GM18858 (cell line): ENCODE measurements around the gene ZNF79.

Experiments used
- ATAC-seq: cut with Tn5 transposase; IDR thresholded peaks from one replicate; pipeline ENCODE4 v1.9.1; 2021; ENCODE audit not compliant: unreplicated experiment

Gene ZNF79

DNA sequence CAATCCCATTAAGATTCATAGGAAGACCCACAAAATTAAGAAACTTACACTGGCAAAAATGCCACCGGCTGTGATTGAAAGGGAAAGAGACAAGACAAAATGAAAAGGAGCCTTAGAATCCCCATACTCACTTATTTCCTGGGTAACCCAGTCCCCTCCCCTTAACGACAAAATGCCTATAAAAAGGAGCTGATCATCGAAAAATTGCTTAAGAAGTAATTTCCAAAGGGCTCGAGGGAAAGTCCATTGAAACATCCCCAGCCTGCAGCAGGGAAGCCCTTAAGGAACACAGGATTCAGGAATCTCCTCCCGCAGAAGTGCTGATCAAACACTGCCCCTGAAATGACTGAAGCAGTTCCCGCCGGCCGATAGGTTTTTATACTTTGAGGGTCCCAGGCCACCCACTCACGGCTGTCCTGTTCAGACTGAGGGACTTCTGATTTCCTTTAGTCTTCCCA is 677 bp upstream of the ZNF79 start:
- ATAC-seq: no peak

- peak; percentile 14 for ATAC-seq
Observed at GRCh38 chr9:127424676-127424999, 456 bp downstream of the ZNF79 start.

DNA sequence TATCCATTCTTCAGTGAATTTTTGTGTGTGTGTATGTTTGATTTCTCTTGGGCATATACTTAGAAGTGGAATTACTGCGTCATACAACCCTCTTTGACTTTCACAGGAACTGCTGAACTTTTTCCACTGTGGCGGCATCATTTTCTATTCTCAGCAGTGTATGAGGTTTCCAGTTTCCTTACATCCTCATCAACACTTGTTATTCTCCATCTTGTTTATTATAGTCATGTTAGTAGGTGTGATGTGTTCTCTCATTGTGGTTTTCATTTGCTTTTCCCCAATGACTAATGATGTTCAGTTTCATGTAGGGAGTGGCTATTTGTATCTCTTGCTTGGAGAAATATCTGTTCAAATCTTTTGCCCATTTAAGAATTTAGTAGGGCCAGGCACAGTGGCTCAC is 2.6 kb downstream of the ZNF79 start:
- ATAC-seq: no peak

DNA sequence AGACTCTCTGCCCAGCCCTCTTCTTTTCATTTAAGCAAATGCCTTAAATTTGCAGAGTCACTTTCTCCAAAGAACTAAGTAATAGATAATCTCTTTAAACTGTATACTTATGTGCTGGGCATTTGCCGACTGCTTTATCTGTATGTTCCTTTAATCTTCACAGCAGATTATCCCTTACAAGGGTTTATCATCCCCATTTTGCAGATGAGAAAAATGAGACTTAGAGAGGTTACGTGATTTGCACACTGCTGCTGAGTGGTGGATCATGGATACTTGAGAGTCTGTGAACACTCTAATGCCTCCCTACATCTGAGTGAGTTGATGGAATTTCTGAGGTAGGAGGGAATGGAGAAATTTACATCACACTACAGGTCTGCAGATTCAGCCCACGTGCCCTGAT is 4.2 kb downstream of the ZNF79 start:
- ATAC-seq: no peak

DNA sequence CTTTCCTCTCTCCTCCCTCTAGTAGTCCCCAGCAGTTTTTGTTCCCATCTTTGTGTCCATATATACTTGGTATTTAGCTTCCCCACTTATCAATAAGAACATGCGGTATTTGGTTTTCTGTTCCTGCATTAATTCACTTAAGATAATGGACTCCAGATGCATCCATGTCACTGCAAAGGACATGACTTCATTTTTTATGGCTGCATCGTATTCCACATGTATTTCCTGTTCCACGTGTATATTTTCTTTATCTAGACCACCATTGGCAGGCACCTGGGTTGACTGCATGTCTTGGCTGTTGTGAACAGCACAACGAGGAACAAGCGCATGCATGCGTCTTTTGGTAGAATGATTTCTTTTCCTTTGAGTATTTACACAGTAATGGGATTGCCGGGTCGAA is 6.2 kb downstream of the ZNF79 start:
- no peak for ATAC-seq

- ATAC-seq: no peak
Observed at GRCh38 chr9:127437497-127438264, 13.5 kb downstream of the ZNF79 start.

GRCh38 chr9:127438394-127438793 is 14.2 kb downstream of the ZNF79 start:
- ATAC-seq: no peak

DNA sequence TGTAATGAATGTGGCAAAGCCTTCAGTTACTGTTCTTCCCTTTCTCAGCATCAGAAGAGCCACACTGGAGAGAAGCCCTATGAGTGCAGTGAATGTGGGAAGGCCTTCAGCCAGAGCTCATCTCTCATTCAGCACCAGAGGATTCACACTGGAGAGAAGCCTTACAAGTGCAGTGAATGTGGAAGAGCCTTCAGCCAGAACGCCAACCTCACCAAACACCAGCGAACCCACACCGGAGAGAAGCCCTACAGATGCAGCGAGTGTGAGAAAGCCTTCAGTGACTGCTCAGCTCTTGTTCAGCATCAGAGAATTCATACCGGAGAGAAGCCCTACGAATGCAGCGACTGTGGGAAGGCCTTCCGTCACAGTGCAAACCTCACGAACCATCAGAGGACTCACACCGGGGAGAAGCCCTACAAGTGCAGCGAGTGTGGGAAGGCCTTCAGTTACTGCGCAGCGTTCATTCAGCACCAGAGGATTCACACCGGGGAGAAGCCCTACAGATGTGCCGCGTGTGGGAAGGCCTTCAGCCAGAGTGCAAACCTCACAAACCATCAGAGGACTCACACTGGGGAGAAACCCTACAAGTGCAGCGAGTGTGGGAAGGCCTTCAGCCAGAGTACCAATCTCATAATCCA is 20.2 kb downstream of the ZNF79 start:
- ATAC-seq: no peak

- ATAC-seq: no peak
Observed at GRCh38 chr9:127444921-127445850, 21.0 kb downstream of the ZNF79 start.

DNA sequence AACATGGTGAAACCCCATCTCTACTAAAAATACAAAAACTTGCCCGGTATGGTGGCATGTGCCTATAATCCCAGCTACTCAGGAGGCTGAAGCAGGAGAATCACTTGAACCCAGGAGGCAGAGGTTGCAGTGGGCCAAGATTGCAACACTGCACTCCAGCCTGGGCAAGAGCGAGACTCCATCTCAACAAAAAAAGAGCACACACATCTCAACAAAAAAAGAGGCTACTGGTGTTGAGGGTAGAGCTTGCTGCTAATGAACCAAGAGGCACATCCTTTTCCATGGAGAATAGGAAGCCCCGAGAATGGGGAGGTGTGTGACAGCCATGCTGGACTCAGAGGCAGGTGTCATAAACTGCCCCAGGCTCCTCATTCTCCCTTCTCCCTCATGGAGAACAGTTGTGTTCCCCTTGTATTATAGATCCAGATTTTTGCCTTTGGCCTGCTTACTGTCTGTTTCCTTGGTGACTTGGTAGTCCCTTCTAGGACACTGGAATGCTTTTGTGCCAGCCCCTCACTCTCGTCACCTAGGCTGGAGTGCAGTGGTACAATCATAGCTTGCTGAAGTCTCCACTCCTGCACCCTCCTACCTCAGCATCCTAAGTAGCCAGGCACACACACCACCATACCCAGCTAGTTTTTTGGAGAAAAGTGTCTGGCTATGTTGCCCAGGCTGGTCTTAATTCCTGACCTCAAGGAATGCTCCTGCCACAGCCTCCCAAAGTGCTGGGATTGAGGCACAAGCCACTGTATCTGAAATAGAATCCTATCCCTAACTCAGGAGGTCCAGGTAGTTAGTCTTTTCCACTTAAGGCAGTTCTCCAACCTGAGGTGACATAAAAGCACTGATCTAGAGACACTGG is 21.9 kb downstream of the ZNF79 start:
- no peak for ATAC-seq

DNA sequence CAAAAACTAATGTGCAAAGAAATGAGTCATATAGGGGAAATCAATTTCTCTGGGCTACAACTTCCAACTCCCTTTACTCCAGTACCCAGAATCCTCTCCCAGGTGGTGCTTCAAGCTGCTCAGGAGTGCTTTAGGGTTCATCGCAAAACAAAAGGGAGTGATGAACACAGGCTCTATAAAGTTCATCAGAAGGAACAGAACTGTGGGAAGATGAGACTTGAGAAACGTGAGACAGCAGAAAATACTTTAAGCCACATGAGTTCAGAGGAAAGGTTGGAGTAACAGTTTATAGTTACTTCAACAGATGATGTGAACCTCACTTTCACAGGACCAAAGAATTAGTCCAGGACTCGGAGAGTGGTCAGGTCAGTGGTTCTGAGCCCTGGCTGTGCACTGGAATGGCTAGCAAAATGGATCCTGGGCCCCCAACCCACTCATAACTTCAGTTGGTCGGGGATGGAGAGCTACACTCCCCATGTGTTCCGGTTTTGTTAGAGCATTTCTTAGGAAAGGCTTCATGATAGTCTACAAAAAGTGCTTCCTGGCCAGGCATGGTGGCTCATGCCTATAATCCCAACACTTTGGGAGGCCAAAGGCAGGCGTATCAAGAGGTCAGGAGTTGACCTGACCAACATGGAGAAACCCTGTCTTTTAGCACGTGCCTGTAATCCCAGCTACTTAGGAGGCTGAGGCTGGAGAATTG is 22.7 kb downstream of the ZNF79 start:
- ATAC-seq: no peak

DNA sequence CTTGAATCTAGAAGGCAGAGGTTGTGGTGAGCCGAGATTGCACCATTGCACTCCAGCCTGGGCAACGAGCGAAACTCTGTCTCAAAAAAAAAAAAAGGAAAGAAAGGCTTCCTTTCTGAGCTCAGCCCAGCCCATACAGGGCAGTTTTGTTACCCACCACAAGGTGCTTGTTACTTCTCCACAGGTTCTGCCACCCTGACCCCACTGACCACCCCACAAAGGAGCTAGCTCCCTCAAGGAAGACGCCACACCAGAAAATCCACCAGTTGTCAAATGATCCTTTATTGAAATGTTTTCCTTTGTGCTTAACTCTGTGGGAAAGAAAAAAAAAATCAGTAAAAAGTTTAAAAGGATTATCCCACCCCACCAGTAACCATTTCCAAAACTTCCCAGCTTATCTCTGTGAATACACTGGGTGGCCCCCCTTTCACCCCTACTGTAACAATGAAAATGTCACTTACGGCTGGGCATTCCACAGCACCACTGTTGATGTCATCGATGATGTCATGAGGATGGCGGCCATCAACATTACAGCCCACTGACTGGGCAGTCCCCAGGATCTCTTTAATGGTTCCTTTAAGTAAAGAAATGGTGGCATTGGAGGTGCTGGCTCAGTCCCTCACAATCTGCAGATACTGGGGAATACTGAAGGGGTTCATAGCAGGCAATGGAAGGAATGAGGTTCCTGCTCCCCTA is 23.4 kb downstream of the ZNF79 start:
- no peak for ATAC-seq

DNA sequence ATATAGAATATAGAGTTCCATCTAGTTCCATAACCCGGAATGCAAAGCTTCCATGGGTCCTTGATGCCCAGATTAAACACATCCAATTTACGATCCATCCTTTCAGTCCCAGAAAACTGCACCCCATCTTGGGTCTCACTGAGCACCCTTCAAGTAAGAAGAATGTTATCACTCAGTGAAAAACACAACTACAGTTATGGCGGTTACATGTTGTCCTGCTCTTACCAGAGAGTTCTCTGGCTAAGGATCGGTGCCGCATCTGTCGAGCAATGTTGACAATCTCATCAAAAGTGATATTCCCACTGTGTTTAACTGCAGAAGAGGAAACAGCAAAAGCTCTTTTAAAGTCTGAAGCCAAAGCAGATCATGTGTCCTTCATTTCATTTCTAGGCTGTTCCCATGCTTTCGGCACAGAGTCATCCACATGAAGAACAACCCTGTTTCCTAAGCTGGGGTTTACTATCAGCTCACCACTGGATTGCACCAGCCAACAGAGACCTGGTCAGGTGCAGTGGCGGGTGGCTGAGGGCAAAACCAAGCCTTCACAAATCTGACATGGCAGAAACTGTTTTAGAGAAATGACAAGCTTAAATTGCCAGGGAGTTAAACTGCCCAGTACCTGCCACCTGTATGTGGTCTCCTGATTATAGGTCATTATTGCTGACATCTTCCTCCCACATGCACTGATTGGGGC is 24.1 kb downstream of the ZNF79 start:
- ATAC-seq: no peak

GRCh38 chr9:127449332-127449966 is 25.3 kb downstream of the ZNF79 start:
- no peak for ATAC-seq

DNA sequence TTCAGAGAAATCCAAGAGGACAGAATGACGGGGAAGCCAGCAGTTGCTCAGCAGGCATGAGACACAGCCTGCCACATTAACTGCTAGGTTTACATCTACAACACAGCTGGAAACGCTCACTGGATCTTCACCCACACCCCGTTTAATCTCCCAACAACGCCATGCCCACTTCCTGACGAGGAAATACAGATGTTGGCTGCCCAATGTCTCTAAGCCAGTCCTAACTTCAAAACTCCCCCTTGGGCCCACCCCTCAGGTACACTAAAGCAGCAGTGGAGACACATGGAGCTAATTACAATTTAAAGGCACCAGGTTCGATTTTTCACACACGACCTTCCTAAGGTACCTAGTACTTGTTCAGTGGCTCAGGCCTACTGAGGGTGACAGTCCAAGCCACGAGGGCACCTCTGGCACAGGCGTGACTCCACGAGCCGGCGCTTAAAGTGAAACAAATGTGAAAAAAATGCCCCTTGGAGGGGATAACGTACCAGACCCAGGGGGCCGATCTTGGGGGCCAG is 26.1 kb downstream of the ZNF79 start:
- ATAC-seq: no peak

DNA sequence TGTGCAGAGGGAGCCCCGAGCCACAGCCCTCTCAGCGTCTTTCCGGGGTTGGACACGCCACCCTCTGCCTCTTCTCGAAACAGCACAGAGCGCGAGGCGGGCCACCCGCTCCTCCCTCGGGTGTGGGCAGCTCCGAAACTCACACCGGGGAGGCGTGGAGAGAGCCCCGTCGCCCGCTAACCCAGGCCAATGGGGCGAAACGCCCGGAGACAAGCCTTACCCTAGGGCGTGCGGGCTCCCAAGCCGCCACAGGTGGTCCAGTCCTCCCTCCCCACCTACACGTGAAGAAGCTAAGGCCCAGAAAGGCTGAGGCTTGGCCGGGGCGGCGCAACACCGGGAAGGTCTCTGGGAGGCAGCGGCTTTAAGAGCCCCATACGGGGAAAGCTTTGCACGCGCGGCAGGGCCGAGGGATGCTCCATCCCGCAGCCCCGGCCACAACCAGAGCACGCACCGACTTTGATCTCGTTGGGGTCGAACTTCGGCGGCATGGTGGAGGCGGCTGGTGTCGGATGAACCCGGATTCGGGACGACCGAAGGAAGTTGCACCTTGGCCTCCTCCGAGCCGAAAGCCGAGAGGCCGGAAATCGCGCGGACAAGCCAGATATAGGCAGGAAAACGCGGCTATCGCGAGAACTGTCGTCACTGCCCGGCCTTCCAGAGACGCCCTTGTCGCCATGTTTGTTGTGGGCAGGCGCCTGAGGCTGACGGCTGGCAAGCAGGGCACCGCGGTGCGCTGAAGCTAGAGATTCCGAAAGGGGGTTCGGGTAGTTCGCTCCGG is 26.8 kb downstream of the ZNF79 start, which contains the start of the genes LRSAM1 and RPL12:
Gene LRSAM1, plus strand, starts transcription at position 681 of the 778 bp plus-strand sequence. CDS start 3,018 bp downstream, outside the sequence.
Gene RPL12, minus strand, starts transcription at position 577 of the 778 bp plus-strand sequence. Its CDS starts 89 bp downstream, at position 488.
- peak; percentile 51 for ATAC-seq

DNA sequence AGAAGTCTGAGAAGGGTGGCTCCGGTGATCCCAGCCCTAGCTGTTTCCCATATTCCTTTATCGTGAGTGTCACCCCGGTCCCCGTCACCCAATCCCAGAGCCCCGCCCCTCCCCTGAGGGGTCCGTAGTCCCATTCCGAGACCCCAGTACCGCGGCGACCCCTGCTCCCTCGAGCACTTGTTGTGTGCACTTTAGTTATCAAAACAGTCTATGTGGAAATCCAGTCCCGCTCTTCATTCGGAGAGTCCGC is 27.4 kb downstream of the ZNF79 start:
- ATAC-seq: no peak
